HG03139 (cell line): ENCODE data around the gene AP2M1.
"Not testable (repeated sequence)": the region's sequence is repeated elsewhere in the genome, so short reads cannot be mapped to it uniquely, and the experiment has no call there.

Experiments used
- ATAC-seq: cut with Tn5 transposase; IDR thresholded peaks from one replicate; pipeline ENCODE4 v1.9.1; 2021; ENCODE audit not compliant: unreplicated experiment

AP2M1 gene

DNA sequence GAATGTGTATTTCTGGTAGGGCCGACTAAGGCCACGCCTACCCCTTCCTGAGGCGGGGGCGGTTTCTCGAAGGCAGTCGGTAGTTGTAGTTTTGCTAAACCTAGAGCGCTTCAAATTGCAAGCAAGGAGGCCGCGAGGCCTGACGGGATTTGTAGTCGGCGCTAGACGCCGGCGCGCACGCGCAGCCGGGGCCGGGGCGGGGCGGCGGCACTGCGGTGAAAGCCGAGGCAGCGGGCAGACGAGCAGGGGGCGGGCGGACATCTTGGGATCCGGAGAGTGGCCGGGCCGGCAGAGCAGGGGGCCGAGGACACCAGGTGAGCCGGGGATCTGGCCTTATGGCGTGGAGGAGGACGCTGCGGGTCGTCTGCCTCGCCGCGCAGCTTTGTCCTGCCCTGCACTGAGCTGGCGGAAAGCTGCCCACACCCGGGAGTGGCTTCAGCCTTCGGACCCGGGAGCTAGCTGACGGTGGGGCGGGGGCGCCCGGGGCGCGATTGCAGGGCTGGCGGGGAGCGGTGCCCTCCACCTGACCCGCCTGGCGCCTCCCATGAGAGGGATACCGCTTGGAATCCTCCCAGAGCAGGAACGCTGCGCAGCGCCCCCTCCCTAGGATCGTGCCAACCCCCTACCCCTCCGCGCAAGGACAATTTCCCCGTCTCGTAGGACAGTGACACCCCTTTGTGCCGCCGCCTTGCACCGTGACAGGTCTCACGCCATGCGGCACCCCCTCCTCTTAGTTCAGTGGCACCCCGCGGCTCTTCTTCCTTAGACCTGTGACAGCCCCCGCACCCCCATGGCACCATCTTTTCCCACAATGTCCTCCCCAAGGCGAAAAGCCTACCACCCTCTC lies at the start of gene AP2M1:
Gene AP2M1, plus strand, starts transcription at position 210 of the 847 bp plus-strand sequence. CDS start 2,139 bp downstream, outside the sequence.
- ATAC-seq = peak; percentile 92

DNA sequence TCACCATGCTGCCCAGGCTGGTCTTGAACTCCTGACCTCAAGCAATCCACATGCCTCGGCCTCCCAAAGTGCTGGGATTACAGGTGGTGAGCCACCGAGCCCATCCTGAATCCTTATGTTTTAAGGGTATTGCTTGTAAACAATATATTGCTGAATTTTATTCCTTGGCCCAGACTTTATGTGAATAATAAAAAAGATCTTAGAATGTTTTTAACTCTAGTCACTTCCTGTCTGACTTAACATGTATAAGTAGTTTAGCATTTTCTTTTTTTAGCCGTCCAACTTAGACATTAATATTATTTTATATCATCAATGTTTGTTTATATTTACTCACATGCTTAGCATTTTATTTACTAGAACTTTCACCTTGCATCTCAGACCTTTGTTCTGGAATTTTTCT lies 48.6 kb upstream of the AP2M1 start:
- ATAC-seq = no peak

GRCh38 chr3:184129012-184129411 lies 45.6 kb upstream of the AP2M1 start:
- no peak for ATAC-seq

DNA sequence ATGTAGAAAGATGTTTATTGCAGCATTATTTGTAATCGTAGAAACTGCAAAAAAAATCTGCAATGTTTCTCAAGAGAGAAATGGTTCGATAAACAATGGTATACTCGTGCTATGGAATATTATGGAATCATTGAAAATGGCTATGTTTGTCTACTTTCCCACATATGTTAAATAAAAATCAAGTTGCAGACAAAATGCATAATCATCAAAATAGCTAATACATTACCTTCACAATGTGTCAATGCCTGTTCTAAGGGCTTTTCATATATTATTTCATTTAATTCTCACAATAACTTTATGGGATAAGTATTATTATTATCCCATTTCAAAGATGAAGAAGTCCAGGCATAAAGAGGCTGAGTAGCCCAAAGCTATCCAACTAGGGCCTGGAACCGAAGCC lies 41.7 kb upstream of the AP2M1 start:
- no peak for ATAC-seq

GRCh38 chr3:184133840-184134745 lies 40.6 kb upstream of the AP2M1 start:
- ATAC-seq = no peak

DNA sequence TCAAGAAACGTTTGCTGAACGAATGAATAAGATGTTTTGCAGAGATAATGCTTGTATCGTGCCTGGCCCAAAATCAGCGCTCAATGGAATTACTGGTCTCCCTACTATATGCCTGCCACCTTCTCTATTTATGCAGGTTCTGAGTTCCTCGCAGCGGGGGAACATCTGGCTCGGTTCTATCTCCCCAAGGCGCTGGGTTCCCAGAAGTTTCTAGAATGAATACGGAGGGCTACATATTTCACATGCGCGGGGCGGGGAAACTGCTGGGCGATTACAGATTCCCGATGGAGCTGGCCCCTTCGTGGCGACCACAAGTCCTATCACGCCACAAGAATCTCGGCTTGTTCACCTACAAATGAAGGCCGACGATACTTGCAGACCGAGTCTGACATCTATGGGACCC lies 39.9 kb upstream of the AP2M1 start:
- no peak for ATAC-seq

GRCh38 chr3:184135149-184135910 lies 39.3 kb upstream of the AP2M1 start, which contains the start of gene EIF2B5:
Gene EIF2B5 (plus strand): TSS chr3:184135358. CDS start chr3:184135386, 28 bp downstream.
- ATAC-seq = peak; percentile 82

DNA sequence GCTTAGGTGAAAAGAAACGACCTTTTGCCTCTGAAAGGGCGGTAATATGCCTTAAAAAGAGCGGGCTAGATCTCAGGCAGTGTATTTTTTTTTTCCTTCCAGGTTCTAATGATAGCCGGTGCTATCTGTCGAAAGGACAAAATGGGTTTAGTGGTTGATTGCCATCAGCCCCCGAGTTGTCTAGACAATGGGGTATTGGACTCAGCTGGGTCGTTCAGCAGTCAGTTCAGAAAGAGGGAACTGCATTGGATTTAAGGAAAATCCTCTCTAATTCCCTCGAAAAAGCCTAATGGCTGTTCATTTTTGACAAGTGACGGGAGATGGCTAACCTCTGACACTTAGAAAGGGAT lies 38.8 kb upstream of the AP2M1 start:
- no peak for ATAC-seq

- no peak for ATAC-seq
Measured at GRCh38 chr3:184140436-184140835, 34.2 kb upstream of the AP2M1 start.

DNA sequence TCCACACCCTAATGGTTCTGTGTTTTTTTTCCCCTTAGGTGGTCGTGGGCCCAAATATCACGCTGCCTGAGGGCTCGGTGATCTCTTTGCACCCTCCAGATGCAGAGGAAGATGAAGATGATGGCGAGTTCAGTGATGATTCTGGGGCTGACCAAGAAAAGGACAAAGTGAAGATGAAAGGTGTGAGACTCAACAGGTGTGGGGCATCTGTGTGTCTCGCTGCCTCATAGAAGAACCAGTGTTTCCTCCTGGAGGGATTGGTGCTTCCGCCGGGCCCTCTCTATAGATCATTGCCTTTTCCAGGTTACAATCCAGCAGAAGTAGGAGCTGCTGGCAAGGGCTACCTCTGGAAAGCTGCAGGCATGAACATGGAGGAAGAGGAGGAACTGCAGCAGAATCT lies 32.5 kb upstream of the AP2M1 start:
- ATAC-seq = no peak

GRCh38 chr3:184143327-184143726 lies 31.3 kb upstream of the AP2M1 start:
- ATAC-seq = no peak

- no peak for ATAC-seq
Measured at GRCh38 chr3:184144505-184144904, 30.1 kb upstream of the AP2M1 start.

GRCh38 chr3:184145111-184145524 lies 29.5 kb upstream of the AP2M1 start:
- no peak for ATAC-seq

DNA sequence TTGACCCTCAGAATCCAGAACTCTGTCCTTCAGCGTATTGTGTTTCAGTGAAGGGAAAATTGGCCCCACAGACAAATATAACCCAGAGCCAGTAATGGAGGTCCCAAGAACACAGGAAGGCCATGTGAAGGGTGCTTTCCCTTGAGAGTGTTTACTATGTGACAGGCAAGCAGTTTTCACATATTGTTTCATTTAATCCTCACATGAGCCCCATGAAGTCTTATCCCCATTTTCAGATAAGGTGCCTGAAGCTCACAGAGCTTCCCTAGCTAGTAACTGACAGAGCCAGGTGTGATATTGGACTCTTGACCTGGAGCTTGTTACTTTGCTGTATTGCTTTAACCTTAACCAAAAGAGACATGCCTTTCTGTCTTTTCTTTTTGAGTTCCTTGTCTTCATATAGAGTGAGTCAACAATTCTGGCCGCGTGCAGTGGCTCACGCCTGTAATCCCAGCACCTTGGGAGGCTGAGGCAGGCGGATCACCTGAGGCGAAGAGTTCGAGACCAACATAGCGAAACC lies 28.8 kb upstream of the AP2M1 start:
- no peak for ATAC-seq

DNA sequence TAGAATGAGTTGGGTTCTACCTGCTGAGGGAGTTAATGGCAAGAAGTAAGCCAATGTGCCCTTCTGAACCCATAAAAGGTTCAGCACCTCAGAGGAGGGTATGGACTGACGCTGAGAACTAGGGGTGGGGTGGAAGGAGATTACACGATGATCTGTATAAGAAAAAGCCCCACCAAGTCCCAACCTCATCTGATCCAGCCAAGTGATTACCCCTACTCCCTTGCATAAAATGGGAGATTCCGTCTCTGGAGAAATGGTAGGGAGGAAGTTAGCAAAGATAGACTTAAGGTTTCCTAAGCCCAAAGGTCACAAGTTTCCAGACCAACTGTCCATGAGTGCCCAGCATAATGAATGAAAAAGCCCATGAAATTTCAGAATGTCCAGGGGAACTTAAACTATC lies 26.6 kb upstream of the AP2M1 start:
- no peak for ATAC-seq

DNA sequence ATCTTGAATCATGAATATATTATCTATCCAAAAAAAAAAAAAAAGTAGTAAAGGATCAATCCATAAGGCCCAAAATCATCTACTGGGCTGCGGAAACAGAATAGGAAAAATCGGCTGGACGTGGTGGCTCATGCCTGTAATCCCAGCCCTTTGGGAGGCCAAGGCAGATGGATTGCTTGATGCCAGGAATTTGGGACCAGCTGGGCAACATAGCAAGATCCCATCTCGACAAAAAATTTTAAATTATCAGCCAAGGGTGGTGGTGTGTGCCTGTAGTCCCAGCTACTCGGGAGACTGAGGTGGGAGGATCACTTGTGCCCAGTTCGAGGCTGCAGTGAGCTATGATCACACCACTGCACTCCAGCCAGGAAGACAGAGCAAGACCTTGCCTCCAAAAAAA lies 25.5 kb upstream of the AP2M1 start:
- no peak for ATAC-seq

DNA sequence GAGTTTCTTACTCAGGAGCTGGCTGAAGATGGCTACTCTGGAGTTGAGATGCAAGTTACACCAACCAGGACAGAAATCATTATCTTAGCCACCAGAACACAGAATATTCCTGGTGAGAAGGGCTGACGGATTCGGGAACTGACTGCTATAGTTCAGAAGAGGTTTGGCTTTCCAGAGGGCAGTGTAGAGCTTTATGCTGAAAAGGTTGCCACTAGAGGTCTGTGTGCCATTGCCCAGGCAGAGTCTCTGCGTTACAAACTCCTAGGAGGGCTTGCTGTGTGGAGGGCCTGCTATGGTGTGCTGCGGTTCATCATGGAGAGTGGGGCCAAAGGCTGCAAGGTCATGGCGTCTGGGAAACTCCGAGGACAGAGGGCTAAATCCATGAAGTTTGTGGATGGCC lies 24.9 kb upstream of the AP2M1 start:
- not testable (repeated sequence) for ATAC-seq

- ATAC-seq = peak; percentile 74
Measured at GRCh38 chr3:184154885-184155643, 19.6 kb upstream of the AP2M1 start, which contains the start of gene DVL3. Gene DVL3 (plus strand): TSS chr3:184155377. CDS start chr3:184155636, 259 bp downstream.

DNA sequence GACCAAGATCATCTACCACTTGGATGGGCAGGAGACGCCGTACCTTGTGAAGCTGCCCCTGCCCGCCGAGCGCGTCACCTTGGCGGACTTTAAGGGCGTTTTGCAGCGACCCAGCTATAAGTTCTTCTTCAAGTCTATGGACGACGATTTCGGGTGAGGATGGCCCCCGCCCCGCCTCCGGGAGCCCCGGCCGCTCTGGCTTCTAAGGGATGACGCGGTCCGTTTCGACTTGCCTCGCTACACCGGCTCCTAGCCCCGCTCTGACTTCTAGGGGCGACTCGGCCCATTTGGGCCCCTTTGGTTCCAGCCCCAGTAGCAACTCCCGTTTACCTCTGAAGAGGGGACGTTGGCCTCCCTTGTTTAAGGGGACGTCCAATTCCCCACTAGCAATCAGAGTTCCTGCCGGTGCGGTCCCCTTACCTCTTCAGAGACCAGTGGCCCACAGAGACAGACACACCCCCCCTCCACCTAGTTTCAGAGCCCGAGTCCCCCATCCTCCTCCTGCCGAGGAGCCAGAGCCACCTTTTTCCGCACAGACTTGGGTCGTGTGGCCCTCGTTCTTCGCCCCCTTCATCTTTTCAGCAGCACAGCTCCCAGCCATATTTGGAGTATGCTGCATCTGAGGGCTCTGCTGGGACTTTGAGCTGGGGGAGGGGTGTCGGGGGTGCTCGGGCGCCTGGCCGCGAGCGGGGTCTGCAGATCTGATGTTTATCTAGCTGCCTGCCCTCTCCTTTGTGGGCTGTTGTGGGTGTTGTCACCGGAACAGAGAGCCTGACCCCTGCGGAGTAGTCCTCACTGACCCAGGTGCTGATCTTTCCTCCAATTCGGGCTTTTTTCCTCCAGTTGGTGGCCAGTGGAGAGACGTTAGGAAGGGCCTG lies 18.8 kb upstream of the AP2M1 start:
- ATAC-seq = peak; percentile 23
